ENCODE measurements around the gene EXOC8.

DNA sequence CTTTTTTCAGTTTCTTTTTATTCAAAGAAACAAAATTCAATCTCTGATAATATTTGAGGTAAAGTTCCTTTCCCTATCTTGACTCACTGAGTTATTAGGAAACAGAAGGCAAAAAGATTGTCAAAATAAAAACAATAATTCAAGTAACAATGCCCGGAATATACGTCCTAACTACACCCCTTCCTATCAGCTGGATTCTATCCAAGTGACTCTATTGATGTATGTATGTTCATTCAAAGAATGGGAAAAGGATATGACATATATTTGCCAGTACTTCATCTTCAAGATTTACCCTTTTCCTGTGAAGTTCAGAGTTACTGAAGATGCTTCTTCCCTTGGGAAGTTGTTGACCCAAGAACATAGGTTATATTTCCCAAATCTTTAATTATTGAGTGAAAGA is 14.2 kb upstream of the EXOC8 start:
- TF ChIP-seq POLR2A (IDR thresholded peaks at IDR 0.05) (no peak), CTCF (IDR thresholded peaks at IDR 0.05 in 4 of 5, conservative IDR thresholded peaks at IDR 0.05 in 1 of 5) (no peak)

Measured in gastrocnemius medialis (tissue), 4 donors.